Measurements from ENCODE around the gene CIDEA. TPM values are rescaled to one million over a fixed set of nuclear protein-coding genes. Genes with fewer than 3 reads are reported as not detected.

Gene CIDEA
- total RNA-seq, 1 donor from 2014 or later, result not detected

DNA sequence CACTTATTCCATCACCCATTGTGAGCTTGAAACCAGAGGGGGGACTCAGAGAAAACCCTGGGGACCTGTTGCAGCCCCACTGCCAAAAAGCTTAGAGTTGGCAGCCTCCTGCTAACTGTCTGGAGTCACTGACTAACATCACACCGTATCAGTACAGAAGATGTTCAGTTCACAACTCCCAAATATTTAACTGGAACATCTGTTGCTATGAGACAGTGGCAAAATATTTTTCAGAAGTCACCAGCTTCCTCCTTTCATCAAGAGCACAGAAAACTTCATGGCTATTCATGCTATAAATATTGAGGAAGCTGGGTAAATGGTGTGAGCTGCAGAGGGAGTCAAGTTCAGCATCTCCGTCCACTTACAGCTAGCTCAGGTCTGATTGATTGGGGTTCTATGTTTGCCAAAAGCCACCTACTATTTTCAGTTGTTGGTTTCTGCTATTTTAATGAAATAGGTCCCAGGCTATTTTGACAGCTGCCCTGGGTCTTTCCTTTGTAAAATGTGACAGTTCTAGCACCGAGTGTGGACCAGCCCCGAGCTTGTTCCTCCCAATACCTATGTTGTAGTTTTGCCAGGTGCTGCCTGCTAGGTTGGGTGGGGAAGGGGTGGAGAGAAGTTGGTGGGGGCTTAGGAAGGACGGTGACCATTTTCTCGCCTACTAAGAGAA, 63.6 kb downstream of the CIDEA start:
- DNase-seq (ENCODE audit: extremely low spot score, unreplicated experiment), result no peak
- peaks cover 18% of the 10 kb centered on the region for H3K4me1 Mint-ChIP-seq (ENCODE audit: unreplicated experiment)
- TF ChIP-seq, protein P1, sequence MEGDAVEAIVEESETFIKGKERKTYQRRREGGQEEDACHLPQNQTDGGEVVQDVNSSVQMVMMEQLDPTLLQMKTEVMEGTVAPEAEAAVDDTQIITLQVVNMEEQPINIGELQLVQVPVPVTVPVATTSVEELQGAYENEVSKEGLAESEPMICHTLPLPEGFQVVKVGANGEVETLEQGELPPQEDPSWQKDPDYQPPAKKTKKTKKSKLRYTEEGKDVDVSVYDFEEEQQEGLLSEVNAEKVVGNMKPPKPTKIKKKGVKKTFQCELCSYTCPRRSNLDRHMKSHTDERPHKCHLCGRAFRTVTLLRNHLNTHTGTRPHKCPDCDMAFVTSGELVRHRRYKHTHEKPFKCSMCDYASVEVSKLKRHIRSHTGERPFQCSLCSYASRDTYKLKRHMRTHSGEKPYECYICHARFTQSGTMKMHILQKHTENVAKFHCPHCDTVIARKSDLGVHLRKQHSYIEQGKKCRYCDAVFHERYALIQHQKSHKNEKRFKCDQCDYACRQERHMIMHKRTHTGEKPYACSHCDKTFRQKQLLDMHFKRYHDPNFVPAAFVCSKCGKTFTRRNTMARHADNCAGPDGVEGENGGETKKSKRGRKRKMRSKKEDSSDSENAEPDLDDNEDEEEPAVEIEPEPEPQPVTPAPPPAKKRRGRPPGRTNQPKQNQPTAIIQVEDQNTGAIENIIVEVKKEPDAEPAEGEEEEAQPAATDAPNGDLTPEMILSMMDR (conservative IDR thresholded peaks at IDR 0.05), result no peak
- H3K9me3 Mint-ChIP-seq, result no peaks in the 10 kb centered on the region
- H3K36me3 Mint-ChIP-seq, result peaks cover 33% of the 10 kb centered on the region
- no peak overlapping the region for H3K4me3 Mint-ChIP-seq
- no peaks in the 10 kb centered on the region for H3K27me3 Mint-ChIP-seq
- peak overlapping the region; percentile 6 for H3K27ac Mint-ChIP-seq

DNA sequence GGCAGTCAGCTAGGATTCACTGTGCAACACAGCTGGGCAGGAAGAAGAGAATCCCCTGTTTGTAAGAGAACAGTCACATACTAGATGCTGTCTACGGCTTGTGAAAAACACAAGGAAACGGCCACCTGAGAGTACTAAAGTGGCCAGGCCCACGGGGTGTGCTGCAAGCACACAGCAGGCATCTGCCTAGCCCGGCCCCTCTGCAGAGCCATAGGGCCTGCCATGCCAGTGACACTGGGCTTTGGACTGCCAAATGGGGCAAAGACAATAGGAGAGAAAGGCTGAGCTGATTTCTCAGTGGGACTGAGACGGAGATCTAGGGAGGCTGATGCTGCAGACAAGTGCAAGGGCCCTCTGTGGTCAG, 64.2 kb downstream of the CIDEA start:
- no peak for DNase-seq (ENCODE audit: extremely low spot score, unreplicated experiment)
- Mint-ChIP-seq H3K36me3 (peaks cover 29% of the 10 kb centered on the region), H3K4me1 (ENCODE audit: unreplicated experiment) (peaks cover 14% of the 10 kb centered on the region), H3K9me3 (no peaks in the 10 kb centered on the region), H3K4me3 (no peak overlapping the region), H3K27me3 (no peaks in the 10 kb centered on the region), H3K27ac (peak overlapping the region; percentile 6)
- TF ChIP-seq, protein P1 (conservative IDR thresholded peaks at IDR 0.05), result no peak

DNA sequence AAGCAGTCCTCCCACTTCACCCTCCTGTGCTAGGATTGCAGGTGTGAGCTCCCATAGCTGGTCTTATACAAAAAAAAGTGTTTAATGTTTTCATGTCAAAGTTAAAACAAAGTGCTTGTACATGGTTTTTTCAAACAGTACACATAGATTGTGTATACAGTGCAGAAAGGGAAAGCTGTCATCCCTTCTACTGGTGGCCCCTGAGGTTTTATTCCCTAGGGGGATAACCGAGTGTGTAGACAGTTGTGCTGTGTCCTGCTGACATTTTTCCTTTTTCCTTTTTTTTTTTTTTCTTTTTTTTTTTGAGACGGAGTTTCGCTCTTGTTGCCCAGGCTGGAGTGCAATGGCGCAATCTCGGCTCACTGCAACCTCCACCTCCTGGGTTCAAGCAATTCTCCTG, 64.7 kb downstream of the CIDEA start:
- TF ChIP-seq, protein P1 (conservative IDR thresholded peaks at IDR 0.05), result no peak
- peaks cover 10% of the 10 kb centered on the region for H3K4me1 Mint-ChIP-seq (ENCODE audit: unreplicated experiment)
- no peak for DNase-seq (ENCODE audit: extremely low spot score, unreplicated experiment)
- H3K27ac Mint-ChIP-seq, result no peak overlapping the region
- H3K9me3 Mint-ChIP-seq, result no peaks in the 10 kb centered on the region
- H3K4me3 Mint-ChIP-seq, result no peak overlapping the region
- H3K27me3 Mint-ChIP-seq, result no peaks in the 10 kb centered on the region
- H3K36me3 Mint-ChIP-seq, result peaks cover 26% of the 10 kb centered on the region

DNA sequence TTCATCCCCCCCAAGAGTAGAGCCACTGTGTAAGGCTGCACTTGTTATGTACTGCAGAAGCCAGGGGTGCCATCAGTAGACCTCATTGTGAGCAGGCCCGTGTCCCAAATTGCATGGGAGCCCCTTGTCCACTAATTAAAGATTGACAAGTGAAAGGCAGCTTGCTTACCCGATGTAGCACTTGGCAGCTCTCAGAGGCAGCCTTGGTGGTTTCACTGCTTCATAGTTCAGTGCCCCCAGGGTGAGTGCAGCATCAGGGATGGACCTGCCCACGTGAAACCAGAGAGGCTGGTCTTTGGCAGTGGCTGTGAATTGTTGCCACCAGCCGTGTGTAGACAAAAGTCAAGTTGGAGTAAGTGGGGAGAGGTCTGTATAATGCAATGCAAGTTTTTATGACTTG, 67.2 kb downstream of the CIDEA start:
- no peak for DNase-seq (ENCODE audit: extremely low spot score, unreplicated experiment)
- TF ChIP-seq, protein P1 (conservative IDR thresholded peaks at IDR 0.05), result no peak
- H3K4me1 Mint-ChIP-seq (ENCODE audit: unreplicated experiment), result peaks cover 6% of the 10 kb centered on the region

DNA sequence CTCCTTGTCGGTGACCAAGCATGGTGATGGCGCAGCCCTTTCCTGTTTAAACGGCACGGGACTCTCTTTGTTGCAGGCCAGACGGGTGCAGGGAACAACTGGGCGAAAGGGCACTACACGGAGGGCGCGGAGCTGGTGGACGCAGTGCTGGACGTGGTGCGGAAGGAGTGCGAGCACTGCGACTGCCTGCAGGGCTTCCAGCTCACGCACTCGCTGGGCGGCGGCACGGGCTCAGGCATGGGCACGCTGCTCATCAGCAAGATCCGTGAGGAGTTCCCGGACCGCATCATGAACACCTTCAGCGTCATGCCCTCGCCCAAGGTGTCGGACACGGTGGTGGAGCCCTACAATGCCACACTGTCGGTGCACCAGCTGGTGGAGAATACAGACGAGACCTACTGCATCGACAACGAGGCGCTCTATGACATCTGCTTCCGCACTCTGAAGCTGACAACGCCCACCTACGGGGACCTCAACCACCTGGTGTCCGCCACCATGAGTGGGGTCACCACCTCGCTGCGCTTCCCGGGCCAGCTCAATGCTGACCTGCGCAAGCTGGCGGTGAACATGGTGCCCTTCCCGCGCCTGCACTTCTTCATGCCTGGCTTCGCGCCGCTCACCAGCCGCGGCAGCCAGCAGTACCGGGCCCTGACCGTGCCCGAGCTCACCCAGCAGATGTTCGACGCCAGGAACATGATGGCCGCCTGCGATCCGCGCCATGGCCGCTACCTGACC, 71.0 kb downstream of the CIDEA start:
- Mint-ChIP-seq H3K9me3 (no peaks in the 10 kb centered on the region), H3K36me3 (peaks cover 46% of the 10 kb centered on the region), H3K27ac (no peak overlapping the region), H3K4me3 (no peak overlapping the region), H3K27me3 (no peaks in the 10 kb centered on the region), H3K4me1 (ENCODE audit: unreplicated experiment) (peaks cover 6% of the 10 kb centered on the region)
- TF ChIP-seq, protein P1 (conservative IDR thresholded peaks at IDR 0.05), result no peak
- no peak for DNase-seq (ENCODE audit: extremely low spot score, unreplicated experiment)

More for the DNA sequence above, 67.2 kb downstream of the CIDEA start:
- H3K27me3 Mint-ChIP-seq, result no peaks in the 10 kb centered on the region
- H3K27ac Mint-ChIP-seq, result no peak overlapping the region
- H3K4me3 Mint-ChIP-seq, result no peak overlapping the region
- no peaks in the 10 kb centered on the region for H3K9me3 Mint-ChIP-seq
- H3K36me3 Mint-ChIP-seq, result peaks cover 25% of the 10 kb centered on the region

All from type B pancreatic cell (in vitro differentiated cells).